ENCODE data around the gene PROSER3.
"Not testable (repeated sequence)": the region's sequence is repeated elsewhere in the genome, so short reads cannot be mapped to it uniquely, and the experiment has no call there.

Gene PROSER3

GRCh38 chr19:35766571-35767104, 8.7 kb downstream of the PROSER3 start:
- TF ChIP-seq CTCF (IDR thresholded peaks at IDR 0.05; ENCODE audit: insufficient read depth, low read depth, low read length, missing control alignments), result no peak
- no peak overlapping the region for H3K4me3 ChIP-seq (ENCODE audit: low read length)
- no peak for DNase-seq (ENCODE audit: low read depth)

GRCh38 chr19:35767288-35768081, 9.5 kb downstream of the PROSER3 start:
- no peak for TF ChIP-seq CTCF (IDR thresholded peaks at IDR 0.05; ENCODE audit: insufficient read depth, low read depth, low read length, missing control alignments)
- no peak overlapping the region for H3K4me3 ChIP-seq (ENCODE audit: low read length)
- DNase-seq (ENCODE audit: low read depth), result no peak

GRCh38 chr19:35768082-35768421, 10.1 kb downstream of the PROSER3 start:
- DNase-seq (ENCODE audit: low read depth), result no peak
- no peak overlapping the region for H3K4me3 ChIP-seq (ENCODE audit: low read length)
- TF ChIP-seq CTCF (IDR thresholded peaks at IDR 0.05; ENCODE audit: insufficient read depth, low read depth, low read length, missing control alignments), result no peak

GRCh38 chr19:35772362-35772761, 14.4 kb downstream of the PROSER3 start:
- not testable (repeated sequence) for DNase-seq (ENCODE audit: low read depth); H3K4me3 ChIP-seq (ENCODE audit: low read length)

- no peak for TF ChIP-seq CTCF (IDR thresholded peaks at IDR 0.05; ENCODE audit: insufficient read depth, low read depth, low read length, missing control alignments)
- peak; percentile 80 for DNase-seq (ENCODE audit: low read depth)
- H3K4me3 ChIP-seq (ENCODE audit: low read length), result no peak overlapping the region
Observed at GRCh38 chr19:35773020-35773806, 15.2 kb downstream of the PROSER3 start.

GRCh38 chr19:35774274-35775045, 16.5 kb downstream of the PROSER3 start:
- no peak for TF ChIP-seq CTCF (IDR thresholded peaks at IDR 0.05; ENCODE audit: insufficient read depth, low read depth, low read length, missing control alignments)
- H3K4me3 ChIP-seq (ENCODE audit: low read length), result no peak overlapping the region
- no peak for DNase-seq (ENCODE audit: low read depth)

- H3K4me3 ChIP-seq (ENCODE audit: low read length), result peak overlapping the region; percentile 40
- TF ChIP-seq CTCF (IDR thresholded peaks at IDR 0.05; ENCODE audit: insufficient read depth, low read depth, low read length, missing control alignments), result no peak
- no peak for DNase-seq (ENCODE audit: low read depth)
Observed at GRCh38 chr19:35775046-35775297, 17.0 kb downstream of the PROSER3 start.

All from epithelial cell of esophagus (primary cell).